ENCODE measurements around the gene LAMC3.

LAMC3 gene

DNA sequence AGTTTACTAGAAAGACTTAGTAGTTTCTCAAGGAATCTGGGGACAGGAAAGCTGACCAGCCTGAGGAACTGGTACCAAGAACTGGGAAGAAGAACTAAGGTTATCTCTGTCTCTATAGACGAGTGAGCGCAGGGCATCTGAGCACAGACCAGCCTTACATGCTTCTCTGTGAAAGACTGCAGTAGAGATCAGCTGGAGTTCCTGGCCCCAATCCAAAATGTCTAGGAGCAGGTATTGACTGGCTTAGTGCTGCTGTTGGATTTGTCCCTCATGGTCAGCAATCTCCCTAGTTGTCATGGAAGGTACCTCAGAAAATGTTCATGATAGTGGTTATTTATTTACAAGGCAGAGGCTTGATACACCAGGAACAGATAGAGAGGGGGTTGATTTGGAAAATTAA, 129.7 kb downstream of the LAMC3 start:
- ATAC-seq = no peak
- TF ChIP-seq PPARA (CRISPR knock-in tag; IDR thresholded peaks at IDR 0.05; ENCODE audit: borderline replicate concordance) (no peak), BACH2 (CRISPR knock-in tag; IDR thresholded peaks at IDR 0.05; ENCODE audit: borderline replicate concordance) (no peak), GLIS3 (CRISPR knock-in tag; IDR thresholded peaks at IDR 0.05) (no peak), ZFP30 (CRISPR knock-in tag; IDR thresholded peaks at IDR 0.05) (no peak), ZC3H10 (CRISPR knock-in tag; IDR thresholded peaks at IDR 0.05) (no peak), ESRRG (CRISPR knock-in tag; IDR thresholded peaks at IDR 0.05) (no peak), ZNF8 (CRISPR knock-in tag; IDR thresholded peaks at IDR 0.05) (no peak)
- TF ChIP-seq, protein P1, sequence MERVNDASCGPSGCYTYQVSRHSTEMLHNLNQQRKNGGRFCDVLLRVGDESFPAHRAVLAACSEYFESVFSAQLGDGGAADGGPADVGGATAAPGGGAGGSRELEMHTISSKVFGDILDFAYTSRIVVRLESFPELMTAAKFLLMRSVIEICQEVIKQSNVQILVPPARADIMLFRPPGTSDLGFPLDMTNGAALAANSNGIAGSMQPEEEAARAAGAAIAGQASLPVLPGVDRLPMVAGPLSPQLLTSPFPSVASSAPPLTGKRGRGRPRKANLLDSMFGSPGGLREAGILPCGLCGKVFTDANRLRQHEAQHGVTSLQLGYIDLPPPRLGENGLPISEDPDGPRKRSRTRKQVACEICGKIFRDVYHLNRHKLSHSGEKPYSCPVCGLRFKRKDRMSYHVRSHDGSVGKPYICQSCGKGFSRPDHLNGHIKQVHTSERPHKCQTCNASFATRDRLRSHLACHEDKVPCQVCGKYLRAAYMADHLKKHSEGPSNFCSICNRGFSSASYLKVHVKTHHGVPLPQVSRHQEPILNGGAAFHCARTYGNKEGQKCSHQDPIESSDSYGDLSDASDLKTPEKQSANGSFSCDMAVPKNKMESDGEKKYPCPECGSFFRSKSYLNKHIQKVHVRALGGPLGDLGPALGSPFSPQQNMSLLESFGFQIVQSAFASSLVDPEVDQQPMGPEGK (CRISPR knock-in tag; IDR thresholded peaks at IDR 0.05; ENCODE audit: borderline replicate concordance) = no peak
- TF ChIP-seq, protein P2, sequence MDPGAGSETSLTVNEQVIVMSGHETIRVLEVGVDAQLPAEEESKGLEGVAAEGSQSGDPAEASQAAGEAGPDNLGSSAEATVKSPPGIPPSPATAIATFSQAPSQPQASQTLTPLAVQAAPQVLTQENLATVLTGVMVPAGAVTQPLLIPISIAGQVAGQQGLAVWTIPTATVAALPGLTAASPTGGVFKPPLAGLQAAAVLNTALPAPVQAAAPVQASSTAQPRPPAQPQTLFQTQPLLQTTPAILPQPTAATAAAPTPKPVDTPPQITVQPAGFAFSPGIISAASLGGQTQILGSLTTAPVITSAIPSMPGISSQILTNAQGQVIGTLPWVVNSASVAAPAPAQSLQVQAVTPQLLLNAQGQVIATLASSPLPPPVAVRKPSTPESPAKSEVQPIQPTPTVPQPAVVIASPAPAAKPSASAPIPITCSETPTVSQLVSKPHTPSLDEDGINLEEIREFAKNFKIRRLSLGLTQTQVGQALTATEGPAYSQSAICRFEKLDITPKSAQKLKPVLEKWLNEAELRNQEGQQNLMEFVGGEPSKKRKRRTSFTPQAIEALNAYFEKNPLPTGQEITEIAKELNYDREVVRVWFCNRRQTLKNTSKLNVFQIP (CRISPR knock-in tag; IDR thresholded peaks at IDR 0.05; ENCODE audit: borderline replicate concordance, low read depth) = no peak

DNA sequence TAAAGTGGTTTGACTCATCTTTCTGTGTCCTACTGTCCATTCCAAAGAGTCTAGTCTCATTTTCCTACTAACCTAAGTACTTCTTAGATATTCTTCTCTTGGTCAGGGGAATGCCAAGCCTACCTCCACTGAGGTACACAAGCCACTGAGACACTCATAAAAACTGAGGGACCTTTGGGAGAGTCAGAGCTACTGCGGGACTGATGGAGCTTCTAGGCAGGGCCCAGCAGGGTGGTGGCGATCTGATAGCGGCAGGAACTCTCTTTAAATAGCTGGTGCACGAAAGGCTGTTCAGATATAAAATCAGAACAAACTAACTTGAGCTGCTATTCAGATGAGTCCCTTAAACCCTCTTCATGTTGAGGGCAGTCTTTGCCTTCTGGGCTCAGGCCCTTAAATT, 131.1 kb downstream of the LAMC3 start:
- TF ChIP-seq ZNF565 (CRISPR knock-in tag; conservative IDR thresholded peaks at IDR 0.05; ENCODE audit: low read depth) (no peak), ESRRG (CRISPR knock-in tag; IDR thresholded peaks at IDR 0.05) (no peak), ZFP3 (CRISPR knock-in tag; IDR thresholded peaks at IDR 0.05) (no peak), ARNTL (CRISPR knock-in tag; IDR thresholded peaks at IDR 0.05; ENCODE audit: borderline replicate concordance, low read depth) (no peak), ZFP30 (CRISPR knock-in tag; IDR thresholded peaks at IDR 0.05) (no peak), GLIS3 (CRISPR knock-in tag; IDR thresholded peaks at IDR 0.05) (no peak), PPARA (CRISPR knock-in tag; IDR thresholded peaks at IDR 0.05; ENCODE audit: borderline replicate concordance) (no peak), OSR1 (CRISPR knock-in tag; IDR thresholded peaks at IDR 0.05) (no peak), CSDC2 (CRISPR knock-in tag; IDR thresholded peaks at IDR 0.05) (no peak), RARB (CRISPR knock-in tag; IDR thresholded peaks at IDR 0.05) (no peak), ISL1 (CRISPR knock-in tag; IDR thresholded peaks at IDR 0.05) (no peak)
- TF ChIP-seq, protein P3, sequence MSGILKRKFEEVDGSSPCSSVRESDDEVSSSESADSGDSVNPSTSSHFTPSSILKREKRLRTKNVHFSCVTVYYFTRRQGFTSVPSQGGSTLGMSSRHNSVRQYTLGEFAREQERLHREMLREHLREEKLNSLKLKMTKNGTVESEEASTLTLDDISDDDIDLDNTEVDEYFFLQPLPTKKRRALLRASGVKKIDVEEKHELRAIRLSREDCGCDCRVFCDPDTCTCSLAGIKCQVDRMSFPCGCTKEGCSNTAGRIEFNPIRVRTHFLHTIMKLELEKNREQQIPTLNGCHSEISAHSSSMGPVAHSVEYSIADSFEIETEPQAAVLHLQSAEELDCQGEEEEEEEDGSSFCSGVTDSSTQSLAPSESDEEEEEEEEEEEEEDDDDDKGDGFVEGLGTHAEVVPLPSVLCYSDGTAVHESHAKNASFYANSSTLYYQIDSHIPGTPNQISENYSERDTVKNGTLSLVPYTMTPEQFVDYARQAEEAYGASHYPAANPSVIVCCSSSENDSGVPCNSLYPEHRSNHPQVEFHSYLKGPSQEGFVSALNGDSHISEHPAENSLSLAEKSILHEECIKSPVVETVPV (CRISPR knock-in tag; IDR thresholded peaks at IDR 0.05) = no peak
- ATAC-seq = no peak

DNA sequence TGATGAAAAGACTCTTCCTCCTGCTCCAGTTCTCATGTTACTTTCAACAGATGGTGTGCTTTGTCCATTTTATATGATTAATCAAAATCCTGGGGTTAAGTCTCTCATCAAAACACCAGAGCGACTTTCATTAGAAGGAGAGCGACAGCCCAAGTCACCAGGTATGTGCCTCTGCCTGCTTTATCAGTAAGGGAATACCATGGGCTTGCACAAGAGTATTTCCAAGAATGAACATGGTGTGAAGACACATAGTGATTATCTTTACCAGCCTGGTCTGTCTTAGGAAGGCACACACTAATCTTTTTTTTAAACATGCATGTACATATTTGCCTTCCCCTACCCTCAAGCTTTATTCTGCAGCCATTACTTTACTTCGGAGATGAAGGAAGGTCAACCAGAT, 131.6 kb downstream of the LAMC3 start:
- TF ChIP-seq, protein P4, sequence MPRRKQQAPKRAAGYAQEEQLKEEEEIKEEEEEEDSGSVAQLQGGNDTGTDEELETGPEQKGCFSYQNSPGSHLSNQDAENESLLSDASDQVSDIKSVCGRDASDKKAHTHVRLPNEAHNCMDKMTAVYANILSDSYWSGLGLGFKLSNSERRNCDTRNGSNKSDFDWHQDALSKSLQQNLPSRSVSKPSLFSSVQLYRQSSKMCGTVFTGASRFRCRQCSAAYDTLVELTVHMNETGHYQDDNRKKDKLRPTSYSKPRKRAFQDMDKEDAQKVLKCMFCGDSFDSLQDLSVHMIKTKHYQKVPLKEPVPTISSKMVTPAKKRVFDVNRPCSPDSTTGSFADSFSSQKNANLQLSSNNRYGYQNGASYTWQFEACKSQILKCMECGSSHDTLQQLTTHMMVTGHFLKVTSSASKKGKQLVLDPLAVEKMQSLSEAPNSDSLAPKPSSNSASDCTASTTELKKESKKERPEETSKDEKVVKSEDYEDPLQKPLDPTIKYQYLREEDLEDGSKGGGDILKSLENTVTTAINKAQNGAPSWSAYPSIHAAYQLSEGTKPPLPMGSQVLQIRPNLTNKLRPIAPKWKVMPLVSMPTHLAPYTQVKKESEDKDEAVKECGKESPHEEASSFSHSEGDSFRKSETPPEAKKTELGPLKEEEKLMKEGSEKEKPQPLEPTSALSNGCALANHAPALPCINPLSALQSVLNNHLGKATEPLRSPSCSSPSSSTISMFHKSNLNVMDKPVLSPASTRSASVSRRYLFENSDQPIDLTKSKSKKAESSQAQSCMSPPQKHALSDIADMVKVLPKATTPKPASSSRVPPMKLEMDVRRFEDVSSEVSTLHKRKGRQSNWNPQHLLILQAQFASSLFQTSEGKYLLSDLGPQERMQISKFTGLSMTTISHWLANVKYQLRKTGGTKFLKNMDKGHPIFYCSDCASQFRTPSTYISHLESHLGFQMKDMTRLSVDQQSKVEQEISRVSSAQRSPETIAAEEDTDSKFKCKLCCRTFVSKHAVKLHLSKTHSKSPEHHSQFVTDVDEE (CRISPR knock-in tag; IDR thresholded peaks at IDR 0.05) = no peak
- no peak; the same call in 1 of the 2 replicates for TF ChIP-seq ZC3H10 (CRISPR knock-in tag; IDR thresholded peaks at IDR 0.05)
- TF ChIP-seq TCF4 (CRISPR knock-in tag; IDR thresholded peaks at IDR 0.05; ENCODE audit: borderline replicate concordance) = no peak
- no peak for TF ChIP-seq GLIS3 (CRISPR knock-in tag; IDR thresholded peaks at IDR 0.05)
- TF ChIP-seq ZNF8 (CRISPR knock-in tag; IDR thresholded peaks at IDR 0.05) = no peak
- no peak for ATAC-seq

DNA sequence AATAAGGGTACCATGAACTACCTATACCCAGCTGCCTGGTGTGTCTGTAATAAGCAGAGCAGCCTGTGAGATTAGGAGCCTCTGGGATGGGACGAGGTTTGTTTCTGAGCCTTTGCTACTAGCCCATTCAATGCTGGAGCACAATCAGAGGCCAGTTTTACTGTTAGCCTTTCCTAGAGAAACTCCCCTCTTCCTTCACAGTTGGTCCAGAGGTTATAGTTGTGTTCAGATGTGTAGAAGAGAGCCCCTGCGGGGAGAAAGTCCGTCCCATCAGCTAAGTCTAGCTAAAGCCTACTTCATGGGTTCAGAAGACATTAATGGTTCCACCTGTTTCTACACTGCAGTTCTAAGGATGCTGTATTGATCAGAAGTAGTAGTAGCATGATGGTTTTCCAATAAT, 133.2 kb downstream of the LAMC3 start:
- ATAC-seq = no peak
- no peak for TF ChIP-seq ZNF8 (CRISPR knock-in tag; IDR thresholded peaks at IDR 0.05)
- no peak for TF ChIP-seq SNAI2 (CRISPR knock-in tag; IDR thresholded peaks at IDR 0.05)
- no peak for TF ChIP-seq TCF4 (CRISPR knock-in tag; IDR thresholded peaks at IDR 0.05; ENCODE audit: borderline replicate concordance)
- no peak for TF ChIP-seq OSR1 (CRISPR knock-in tag; IDR thresholded peaks at IDR 0.05)
- TF ChIP-seq ZNF70 (CRISPR knock-in tag; IDR thresholded peaks at IDR 0.05) = no peak
- TF ChIP-seq, protein P1 (CRISPR knock-in tag; IDR thresholded peaks at IDR 0.05; ENCODE audit: borderline replicate concordance) = no peak
- no peak for TF ChIP-seq ZNF565 (CRISPR knock-in tag; conservative IDR thresholded peaks at IDR 0.05; ENCODE audit: low read depth)
- no peak for TF ChIP-seq ARNTL (CRISPR knock-in tag; IDR thresholded peaks at IDR 0.05; ENCODE audit: borderline replicate concordance, low read depth)
- no peak for TF ChIP-seq ZC3H10 (CRISPR knock-in tag; IDR thresholded peaks at IDR 0.05)
- TF ChIP-seq ESRRG (CRISPR knock-in tag; IDR thresholded peaks at IDR 0.05) = no peak
- no peak for TF ChIP-seq ISL1 (CRISPR knock-in tag; IDR thresholded peaks at IDR 0.05)
- TF ChIP-seq, protein P3 (CRISPR knock-in tag; IDR thresholded peaks at IDR 0.05) = no peak
- TF ChIP-seq, protein P2 (CRISPR knock-in tag; IDR thresholded peaks at IDR 0.05; ENCODE audit: borderline replicate concordance, low read depth) = no peak
